Urinary bladder (tissue), 4 donors: ENCODE results near the gene PMEL. TPM values are rescaled to one million over a fixed set of nuclear protein-coding genes. Genes with fewer than 3 reads are reported as not detected.

Source experiments
- DNase-seq: peaks from one replicate; pipeline ENCODE4 v3.0.0-alpha.2; 2015; ENCODE audit errors: extremely low spot score
- H3K27ac ChIP-seq: one replicate; pipeline ENCODE4 v1.5.1; 2013; ENCODE audit warnings: low read depth, mild to moderate bottlenecking, moderate library complexity
- H3K36me3 ChIP-seq: one replicate; pipeline ENCODE4 v1.6.1; 2013; ENCODE audit warnings: mild to moderate bottlenecking, moderate library complexity; ENCODE audit not compliant: insufficient read depth
- H3K4me1 ChIP-seq: one replicate; pipeline ENCODE4 v1.6.1; 2013; ENCODE audit warnings: mild to moderate bottlenecking, moderate library complexity; ENCODE audit not compliant: insufficient read depth
- H3K4me3 ChIP-seq: one replicate; pipeline ENCODE4 v1.5.1; 2013; ENCODE audit warnings: low read depth, low read length
- WGBS: extraction: QIAGEN DNeasy Blood & Tissue Kit; methylation state at CpG from one replicate; pipeline ENCODE4 v1.1.7; 2013; 5-methylcytosine and 5-hydroxymethylcytosine counted together
- polyA plus RNA-seq: library from polyadenylated mRNA; stranded (reverse); fragments of 200-250 nt; gene quantifications from one replicate; pipeline ENCODE4 v1.2.3, GENCODE V29; 2013
- total RNA-seq: library from RNA; depleted of rRNA; stranded (reverse); fragments of >200 nt; gene quantifications from one replicate; pipeline ENCODE4 v1.2.3, GENCODE V29; 2014
- donor health status: healthy with polysubstance abuse.
- donor health status: healthy.

The PMEL gene
- total and polyA plus RNA-seq, 2 donors = 0.89 to 1.5 TPM

GRCh38 chr12:55973599-55974307, 7.9 kb upstream of the PMEL start, which contains the start of gene RAB5B:
RAB5B (plus strand) TSS chr12:55974078; CDS start chr12:55986961, 12,883 bp downstream.
- DNase-seq = peak; percentile 100
- Histone ChIP-seq H3K27ac (peak within 1 kb of the TSS; percentile 97), H3K36me3 (no peaks in the 10 kb centered on the region), H3K4me1 (peaks cover 2% of the 10 kb centered on the region), H3K4me3 (peak within 1 kb of the TSS; percentile 73)
- WGBS = under 1% methylated on average over 39 of the region's 39 CpGs

GRCh38 chr12:55972911-55973598, 7.2 kb upstream of the PMEL start:
- DNase-seq = no peak
- under 1% methylated on average over 18 of the region's 18 CpGs for WGBS
- Histone ChIP-seq H3K4me1 (peaks cover 2% of the 10 kb centered on the region), H3K27ac (peak overlapping the region; percentile 97), H3K36me3 (no peaks in the 10 kb centered on the region), H3K4me3 (peak overlapping the region; percentile 33)

DNA sequence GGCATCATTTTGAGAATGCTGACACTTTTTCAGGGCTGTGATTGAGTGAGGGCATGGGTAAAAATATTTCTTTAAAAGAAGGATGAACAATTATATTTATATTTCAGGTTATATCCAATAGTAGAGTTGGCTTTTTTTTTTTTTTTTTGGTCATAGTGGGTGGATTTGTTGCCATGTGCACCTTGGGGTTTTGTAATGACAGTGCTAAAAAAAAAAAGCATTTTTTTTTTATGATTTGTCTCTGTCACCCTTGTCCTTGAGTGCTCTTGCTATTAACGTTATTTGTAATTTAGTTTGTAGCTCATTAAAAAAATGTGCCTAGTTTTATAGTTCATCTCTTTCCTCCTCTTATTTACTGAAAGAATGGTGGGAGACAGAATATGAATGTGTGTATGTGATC, 6.6 kb upstream of the PMEL start:
- Histone ChIP-seq H3K36me3 (no peaks in the 10 kb centered on the region), H3K27ac (no peak overlapping the region), H3K4me1 (peaks cover 2% of the 10 kb centered on the region), H3K4me3 (no peak overlapping the region)
- no peak for DNase-seq
- 24% methylated on average over 1 of the region's 1 CpG for WGBS

GRCh38 chr12:55972042-55972441, 6.2 kb upstream of the PMEL start:
- no peaks in the 10 kb centered on the region for H3K36me3 ChIP-seq
- H3K4me1 ChIP-seq = peaks cover 2% of the 10 kb centered on the region
- no peak overlapping the region for H3K4me3 ChIP-seq
- WGBS = 46% methylated on average over 3 of the region's 3 CpGs
- H3K27ac ChIP-seq = no peak overlapping the region
- DNase-seq = no peak

GRCh38 chr12:55970775-55971174, 4.9 kb upstream of the PMEL start:
- H3K4me1 ChIP-seq = peaks cover 2% of the 10 kb centered on the region
- H3K36me3 ChIP-seq = no peaks in the 10 kb centered on the region
- WGBS = 90% methylated on average over 7 of the region's 7 CpGs
- no peak for DNase-seq
- no peak overlapping the region for H3K4me3 ChIP-seq
- no peak overlapping the region for H3K27ac ChIP-seq

DNA sequence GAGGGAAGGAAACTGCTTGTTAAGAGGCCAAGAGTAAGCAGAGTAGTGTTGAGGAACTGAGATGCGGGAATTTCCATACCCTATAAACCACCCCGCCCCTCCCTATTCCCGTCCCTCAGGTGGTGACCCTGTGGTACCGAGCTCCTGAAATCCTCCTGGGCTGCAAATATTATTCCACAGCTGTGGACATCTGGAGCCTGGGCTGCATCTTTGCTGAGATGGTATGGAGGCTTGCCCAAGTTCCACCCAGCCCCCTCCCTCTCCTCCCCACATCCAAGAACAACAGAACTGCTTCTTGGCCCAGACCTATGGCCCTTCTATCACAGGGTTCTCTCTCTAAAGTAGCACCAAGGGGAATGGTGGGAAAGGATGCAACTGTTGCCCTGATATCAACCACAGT, 3.5 kb upstream of the PMEL start:
- H3K36me3 ChIP-seq = no peaks in the 10 kb centered on the region
- H3K4me3 ChIP-seq = no peak overlapping the region
- no peaks in the 10 kb centered on the region for H3K4me1 ChIP-seq
- DNase-seq = no peak
- no peak overlapping the region for H3K27ac ChIP-seq
- WGBS = 64% methylated on average over 4 of the region's 4 CpGs

GRCh38 chr12:55966408-55967281, 803 bp upstream of the PMEL start, which contains the start of gene CDK2:
CDK2 (plus strand) TSS chr12:55966830; CDS start chr12:55967009, 179 bp downstream.
- Histone ChIP-seq H3K36me3 (no peaks in the 10 kb centered on the region), H3K4me3 (peak within 1 kb of the TSS; percentile 77), H3K4me1 (no peaks in the 10 kb centered on the region), H3K27ac (peak within 1 kb of the TSS; percentile 52)
- peak; percentile 76 for DNase-seq
- under 1% methylated on average over 45 of the region's 45 CpGs for WGBS

DNA sequence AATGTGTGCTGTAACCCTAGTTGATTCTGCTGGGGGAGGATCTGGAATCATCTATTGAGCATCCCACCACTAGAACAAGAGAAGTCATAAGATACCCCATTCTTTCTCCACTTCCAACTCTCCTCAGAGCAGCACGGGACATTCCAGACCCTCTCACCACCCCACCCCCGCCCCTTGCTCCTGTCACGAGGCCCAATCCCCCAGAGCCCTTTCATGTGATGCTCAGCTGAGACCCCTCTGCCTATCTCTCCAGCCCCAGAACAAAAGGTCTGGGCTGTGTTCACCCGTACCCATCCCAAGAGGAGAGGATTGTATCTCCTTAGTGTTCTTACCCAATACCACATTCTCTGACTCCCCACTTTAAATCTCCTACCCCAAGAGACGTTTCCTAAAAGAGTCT, 602 bp downstream of the PMEL start:
- no peaks in the 10 kb centered on the region for H3K36me3 ChIP-seq

GRCh38 chr12:55963760-55964159, 2.1 kb downstream of the PMEL start:
- no peak for DNase-seq
- Histone ChIP-seq H3K27ac (no peak overlapping the region), H3K36me3 (no peaks in the 10 kb centered on the region), H3K4me1 (no peaks in the 10 kb centered on the region), H3K4me3 (no peak overlapping the region)
- WGBS = 84% methylated on average over 2 of the region's 2 CpGs

More for the DNA sequence above, 602 bp downstream of the PMEL start:
- no peak for DNase-seq
- no peak overlapping the region for H3K4me3 ChIP-seq
- no peaks in the 10 kb centered on the region for H3K4me1 ChIP-seq
- 60% methylated on average over 5 of the region's 5 CpGs for WGBS
- H3K27ac ChIP-seq = no peak overlapping the region

DNA sequence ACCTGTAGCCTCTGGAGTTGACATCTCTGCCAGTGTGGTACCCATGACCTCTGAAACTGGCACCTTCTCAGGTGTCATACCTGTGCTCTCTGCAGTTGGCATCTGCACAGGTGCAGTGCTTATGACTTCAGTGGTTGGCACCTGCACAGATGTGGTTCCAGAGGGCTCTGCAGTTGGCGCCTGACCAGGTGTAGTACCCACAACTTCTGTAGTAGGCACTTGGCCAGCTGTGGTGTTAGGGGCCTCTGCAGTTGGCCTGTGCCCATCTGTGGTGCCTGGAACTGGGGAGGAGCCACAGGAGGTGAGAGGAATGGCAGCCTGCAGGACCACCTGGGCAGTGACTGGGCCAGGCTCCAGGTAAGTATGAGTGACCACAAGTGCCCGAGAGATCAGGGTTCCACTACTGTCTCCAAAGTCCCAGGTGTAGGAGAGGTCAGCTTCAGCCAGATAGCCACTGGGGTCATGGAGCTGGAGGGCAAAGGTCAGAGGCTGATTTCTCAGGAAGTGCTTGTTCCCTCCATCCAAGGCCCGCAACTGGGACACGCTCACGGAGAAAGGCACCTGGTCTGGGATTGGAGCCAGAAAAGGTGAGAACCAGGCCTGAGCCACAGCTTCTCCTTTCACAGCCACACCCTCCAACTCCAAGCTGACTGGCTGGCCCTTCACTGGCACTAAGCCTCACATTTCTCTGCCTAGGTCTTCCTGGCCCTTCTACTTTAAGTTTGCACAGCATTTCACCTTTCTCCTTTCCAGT, 8.6 kb downstream of the PMEL start:
- Histone ChIP-seq H3K4me3 (no peak overlapping the region), H3K4me1 (no peaks in the 10 kb centered on the region), H3K36me3 (no peaks in the 10 kb centered on the region), H3K27ac (no peak overlapping the region)
- no peak for DNase-seq
- WGBS = 88% methylated on average over 5 of the region's 5 CpGs

- no peak overlapping the region for H3K4me3 ChIP-seq
- H3K27ac ChIP-seq = no peak overlapping the region
- DNase-seq = no peak
- 71% methylated on average over 6 of the region's 6 CpGs for WGBS
- H3K4me1 ChIP-seq = no peaks in the 10 kb centered on the region
- H3K36me3 ChIP-seq = no peaks in the 10 kb centered on the region
Measured at GRCh38 chr12:55955800-55956508, 9.9 kb downstream of the PMEL start.

- Histone ChIP-seq H3K27ac (no peak overlapping the region), H3K36me3 (no peaks in the 10 kb centered on the region), H3K4me1 (no peaks in the 10 kb centered on the region), H3K4me3 (no peak overlapping the region)
- WGBS = 88% methylated on average over 4 of the region's 4 CpGs
- DNase-seq = no peak
Measured at GRCh38 chr12:55955344-55955743, 10.5 kb downstream of the PMEL start.
